H1 (cell line): ENCODE measurements around the gene KLHL35. TPM values are rescaled to one million over a fixed set of nuclear protein-coding genes. Genes with fewer than 3 reads are reported as not detected.

Source experiments
- CTCF ChIA-PET: fragments of 300-600 bp; sonication (Branson Sonifier 250); formaldehyde crosslinking; loops from one replicate; lab custom pipeline; 2021; ENCODE audit not compliant: partially characterized antibody; lab: Charles Lee
- POLR2A ChIA-PET: fragments of 300-600 bp; sonication (Branson Sonifier 250); formaldehyde crosslinking; loops from one replicate; lab custom pipeline; 2021; ENCODE audit warnings: inconsistent platforms; ENCODE audit not compliant: partially characterized antibody; lab: Charles Lee
- DNase-seq, 2 experiments: peaks; one replicate each; pipeline versions ENCODE4 v3.0.0 to v3.0.0-alpha.2; 2010 to 2022; ENCODE audit warnings: low spot score in 2 of 2, low read depth in 1 of 2, mixed read lengths in 1 of 2
- FAIRE-seq: peaks from 2 replicates; lab custom pipeline; 2011; peaks lifted over from hg19 to GRCh38; lab: Jason Lieb, UNC
- H2AFZ ChIP-seq: 2 replicates; pipeline ENCODE4 v1.8.1; 2012; ENCODE audit warnings: low read length, inconsistent platforms
- H2AK5ac ChIP-seq: 2 replicates; pipeline ENCODE4 v1.6.1; 2013; ENCODE audit warnings: low read depth, low read length
- H2BK120ac ChIP-seq: replicated peaks from 2 replicates; pipeline ENCODE3; 2013; ENCODE audit warnings: low read depth, low read length, inconsistent platforms
- H2BK12ac ChIP-seq: 2 replicates; pipeline ENCODE4 v1.6.1; 2013; ENCODE audit warnings: low read depth, low read length
- H2BK15ac ChIP-seq: 2 replicates; pipeline ENCODE4 v1.6.1; 2013; ENCODE audit warnings: low read length
- H2BK20ac ChIP-seq: 2 replicates; pipeline ENCODE4 v1.6.1; 2013; ENCODE audit warnings: low read length
- H2BK5ac ChIP-seq: 2 replicates; pipeline ENCODE4 v1.6.1; 2013; ENCODE audit warnings: low read depth, low read length
- H3K14ac ChIP-seq: 2 replicates; pipeline ENCODE4 v1.6.1; 2013; ENCODE audit warnings: inconsistent platforms; ENCODE audit not compliant: insufficient read length
- H3K18ac ChIP-seq: 2 replicates; pipeline ENCODE4 v1.6.1; 2013; ENCODE audit warnings: low read length; ENCODE audit errors: extremely low read depth
- H3K23ac ChIP-seq: 2 replicates; pipeline ENCODE4 v1.6.1; 2013; ENCODE audit warnings: inconsistent platforms; ENCODE audit not compliant: insufficient read length
- H3K23me2 ChIP-seq: 2 replicates; pipeline ENCODE4 v1.6.1; 2013; ENCODE audit warnings: low read depth, low read length
- H3K27ac ChIP-seq: 2 replicates; pipeline ENCODE4 v1.6.1; 2011; ENCODE audit warnings: low read depth, low read length, inconsistent platforms
- H3K27me3 ChIP-seq, 4 experiments: replicated peaks in 1 of 4; 1 replicate in 1 of 4; 2 replicates in 3 of 4; pipeline versions ENCODE4 v1.6.1 to v1.8.1; 2011 to 2013; ENCODE audit warnings: low read length in 3 of 4, mild to moderate bottlenecking in 3 of 4, inconsistent platforms in 2 of 4, mixed read lengths in 2 of 4, moderate library complexity in 1 of 4; ENCODE audit not compliant: control insufficient read depth in 3 of 4, insufficient read depth in 3 of 4; ENCODE audit errors: extremely low read depth in 1 of 4
- H3K36me3 ChIP-seq, 4 experiments: 2 replicates each; pipeline versions ENCODE4 v1.6.1 to v1.8.1; 2011 to 2013; ENCODE audit warnings: mild to moderate bottlenecking in 4 of 4, low read length in 3 of 4, moderate library complexity in 2 of 4, control low read depth in 1 of 4, inconsistent platforms in 1 of 4; ENCODE audit not compliant: insufficient read depth in 4 of 4, control insufficient read depth in 2 of 4
- H3K4ac ChIP-seq: replicated peaks from 2 replicates; pipeline ENCODE3; 2013; ENCODE audit warnings: low read length, low read depth, mixed read lengths, inconsistent platforms; ENCODE audit not compliant: insufficient read length
- H3K4me1 ChIP-seq, 4 experiments: replicated peaks in 1 of 4; 1 replicate in 1 of 4; 2 replicates in 3 of 4; pipeline versions ENCODE4 v1.6.1 to v1.8.1; 2011 to 2013; ENCODE audit warnings: low read length in 3 of 4, inconsistent platforms in 2 of 4, mixed read lengths in 1 of 4; ENCODE audit not compliant: insufficient read depth in 4 of 4, control insufficient read depth in 3 of 4
- H3K4me2 ChIP-seq, 2 experiments: 2 replicates each; pipeline versions ENCODE4 v1.6.1 to v1.8.1; 2011 to 2013; ENCODE audit warnings: low read depth in 2 of 2, low read length in 2 of 2, control low read depth in 1 of 2, inconsistent platforms in 1 of 2, mild to moderate bottlenecking in 1 of 2; ENCODE audit not compliant: insufficient read depth in 1 of 2
- H3K4me3 ChIP-seq, 4 experiments: fragments of 200-600, 300-600 bp in 1 of 4; sonication (generic), shearing (Covaris generic), sonication (Bioruptor Twin) in 1 of 4; 2 replicates each; pipeline versions ENCODE4 v1.5.1 to v1.8.1; 2011 to 2016; ENCODE audit warnings: low read length in 4 of 4, low read depth in 3 of 4, control low read depth in 2 of 4, inconsistent platforms in 2 of 4, mild to moderate bottlenecking in 2 of 4, mixed read lengths in 1 of 4, moderate library complexity in 1 of 4; ENCODE audit not compliant: insufficient read depth in 2 of 4; ENCODE audit errors: extremely low read depth in 1 of 4
- H3K56ac ChIP-seq: replicated peaks from 2 replicates; pipeline ENCODE3; 2013; ENCODE audit warnings: low read depth, mild to moderate bottlenecking, mixed read lengths, low read length, inconsistent platforms; ENCODE audit not compliant: insufficient read length
- H3K79me1 ChIP-seq: 2 replicates; pipeline ENCODE4 v1.6.1; 2013; ENCODE audit warnings: low read depth, low read length, control low read depth
- H3K79me2 ChIP-seq, 2 experiments: 2 replicates each; pipeline versions ENCODE4 v1.6.1 to v1.8.1; 2012 to 2013; ENCODE audit warnings: low read length in 2 of 2, mild to moderate bottlenecking in 2 of 2, inconsistent platforms in 1 of 2; ENCODE audit not compliant: insufficient read depth in 2 of 2, control insufficient read depth in 1 of 2
- H3K9ac ChIP-seq, 4 experiments: replicated peaks in 1 of 4; 1 replicate in 1 of 4; 2 replicates in 3 of 4; pipeline versions ENCODE4 v1.6.1 to v1.8.1; 2011 to 2013; ENCODE audit warnings: low read depth in 3 of 4, low read length in 3 of 4, control low read depth in 2 of 4, mild to moderate bottlenecking in 2 of 4, moderate library complexity in 2 of 4, inconsistent platforms in 1 of 4; ENCODE audit errors: extremely low read depth in 1 of 4
- H3K9me3 ChIP-seq, 2 experiments: 2 replicates each; pipeline versions ENCODE4 v1.6.1 to v1.8.1; 2012 to 2013; ENCODE audit warnings: mild to moderate bottlenecking in 2 of 2, moderate library complexity in 2 of 2, control low read depth in 1 of 2, inconsistent platforms in 1 of 2, low read depth in 1 of 2, low read length in 1 of 2, mixed read lengths in 1 of 2; ENCODE audit not compliant: insufficient read depth in 2 of 2
- H4K20me1 ChIP-seq, 2 experiments: replicated peaks in 1 of 2; 2 replicates each; pipeline versions ENCODE3 to v1.8.1; 2011 to 2013; ENCODE audit warnings: inconsistent platforms in 2 of 2, low read length in 2 of 2, mild to moderate bottlenecking in 1 of 2; ENCODE audit not compliant: insufficient read depth in 2 of 2, control insufficient read depth in 1 of 2
- H4K5ac ChIP-seq: 2 replicates; pipeline ENCODE4 v1.6.1; 2013; ENCODE audit warnings: low read length, low read depth, mixed read lengths, inconsistent platforms; ENCODE audit not compliant: insufficient read length
- H4K8ac ChIP-seq: 2 replicates; pipeline ENCODE4 v1.8.0; 2013; ENCODE audit warnings: mild to moderate bottlenecking, moderate library complexity, low read length, inconsistent platforms; ENCODE audit not compliant: insufficient read depth; ENCODE audit errors: extremely low read depth
- H4K91ac ChIP-seq: replicated peaks from 2 replicates; pipeline ENCODE3; 2013; ENCODE audit warnings: low read length, mixed read lengths, inconsistent platforms; ENCODE audit not compliant: insufficient read length
- CHD1 ChIP-seq: IDR thresholded peaks from 2 replicates; pipeline ENCODE4 v1.6.1; 2012; ENCODE audit warnings: low read depth, low read length, improper control_type of control experiment
- CREB1 ChIP-seq: IDR thresholded peaks from 2 replicates; pipeline ENCODE4 v1.6.1; 2012; ENCODE audit warnings: inconsistent platforms
- CTBP2 ChIP-seq: IDR thresholded peaks from 2 replicates; pipeline ENCODE4 v1.7.0; 2011; ENCODE audit warnings: borderline replicate concordance, mild to moderate bottlenecking, moderate library complexity, mixed read lengths, low read length; ENCODE audit not compliant: insufficient read depth, insufficient read length
- EP300 ChIP-seq, 2 experiments: IDR thresholded peaks; 1 replicate in 1 of 2; 2 replicates in 1 of 2; pipeline ENCODE4 v1.6.1; 2011 to 2012; ENCODE audit warnings: low read depth in 2 of 2, low read length in 2 of 2, mild to moderate bottlenecking in 2 of 2, borderline replicate concordance in 1 of 2, inconsistent platforms in 1 of 2, moderate library complexity in 1 of 2
- JUND ChIP-seq: IDR thresholded peaks from 2 replicates; pipeline ENCODE4 v1.6.1; 2011; ENCODE audit warnings: mild to moderate bottlenecking, improper control_type of control experiment, low read length
- MAFK ChIP-seq: IDR thresholded peaks from 2 replicates; pipeline ENCODE4 v1.6.1; 2012; ENCODE audit warnings: low read depth, mild to moderate bottlenecking, improper control_type of control experiment, low read length
- POLR2A ChIP-seq, 2 experiments: IDR thresholded peaks; 1 replicate in 1 of 2; 2 replicates in 1 of 2; pipeline ENCODE4 v1.6.1; 2011; ENCODE audit warnings: low read depth in 2 of 2, low read length in 2 of 2, mild to moderate bottlenecking in 2 of 2; ENCODE audit errors: control extremely low read depth in 1 of 2
- POLR2AphosphoS5 ChIP-seq: IDR thresholded peaks from 2 replicates; pipeline ENCODE4 v1.6.1; 2011; ENCODE audit warnings: low read depth, low read length
- RNF2 ChIP-seq: fragments of 200-900, 300-1000 bp; sonication (generic); IDR thresholded peaks from 2 replicates; pipeline ENCODE4 v1.7.1; 2016; ENCODE audit warnings: borderline replicate concordance, low read depth, mild to moderate bottlenecking, antibody characterized with exemption, low read length; ENCODE audit not compliant: poor library complexity, severe bottlenecking; ENCODE audit errors: missing control alignments
- RXRA ChIP-seq: IDR thresholded peaks from 2 replicates; pipeline ENCODE4 v1.6.1; 2011; ENCODE audit warnings: low read depth, mild to moderate bottlenecking, low read length, moderate library complexity; ENCODE audit not compliant: insufficient read depth
- SIRT6 ChIP-seq: IDR thresholded peaks from one replicate; pipeline ENCODE4 v1.7.1; 2012; ENCODE audit warnings: low read length, inconsistent platforms
- TCF12 ChIP-seq: IDR thresholded peaks from 2 replicates; pipeline ENCODE4 v1.6.1; 2011; ENCODE audit warnings: low read depth, mild to moderate bottlenecking, low read length
- ZNF274 ChIP-seq: IDR thresholded peaks from 2 replicates; pipeline ENCODE4 v1.7.0; 2012; ENCODE audit warnings: low read length, borderline replicate concordance; ENCODE audit errors: extremely low read depth
- WGBS, 2 experiments: shearing (Covaris generic) in 1 of 2; methylation state at CpG; one replicate each; pipeline versions ENCODE4 v1.1.6 to v1.1.7; 2013 to 2015; ENCODE audit warnings: low lambda C conversion rate in 2 of 2, mixed read lengths in 2 of 2, inconsistent platforms in 1 of 2, low coverage in 1 of 2, missing lambda C conversion rate in 1 of 2; ENCODE audit not compliant: insufficient replicate concordance in 2 of 2, insufficient coverage in 1 of 2, insufficient read length in 1 of 2; ENCODE audit errors: extremely low coverage in 1 of 2, missing lambda C conversion rate in 1 of 2; 5-methylcytosine and 5-hydroxymethylcytosine counted together
- polyA plus RNA-seq, 7 experiments: library from polyadenylated mRNA; depleted of rRNA in 3 of 7; stranded (reverse) in 5 of 7; unstranded in 2 of 7; fragments of >200 nt in 5 of 7; fragments of 200-250 nt in 2 of 7; gene quantifications; 1 replicate in 5 of 7; 2 replicates in 1 of 7; 4 replicates in 1 of 7; pipeline versions ENCODE4 v1.2.1 to v1.2.3, GENCODE V29; 2011 to 2013; ENCODE audit warnings: missing spikeins in 2 of 7, mixed read lengths in 2 of 7
- total RNA-seq: library from RNA; stranded (reverse); fragmentation: NEBNext Ultra II Directional; extraction: Animal tissue kit (Norgen Biotek cat#: 25700); gene quantifications from 2 replicates; pipeline ENCODE4 v1.2.1, GENCODE V29; 2021
- TF ChIP-seq, protein P1 (sequence below): IDR thresholded peaks from 2 replicates; pipeline ENCODE4 v1.6.1; 2011; ENCODE audit warnings: low read depth, mild to moderate bottlenecking, low read length; ENCODE audit not compliant: insufficient read depth

Gene KLHL35
- total and polyA plus RNA-seq, 2 of the 8 experiments (the other 6 are each of a cell fraction or from before 2014, with no cell fraction given): 0.35 to 0.41 TPM

DNA sequence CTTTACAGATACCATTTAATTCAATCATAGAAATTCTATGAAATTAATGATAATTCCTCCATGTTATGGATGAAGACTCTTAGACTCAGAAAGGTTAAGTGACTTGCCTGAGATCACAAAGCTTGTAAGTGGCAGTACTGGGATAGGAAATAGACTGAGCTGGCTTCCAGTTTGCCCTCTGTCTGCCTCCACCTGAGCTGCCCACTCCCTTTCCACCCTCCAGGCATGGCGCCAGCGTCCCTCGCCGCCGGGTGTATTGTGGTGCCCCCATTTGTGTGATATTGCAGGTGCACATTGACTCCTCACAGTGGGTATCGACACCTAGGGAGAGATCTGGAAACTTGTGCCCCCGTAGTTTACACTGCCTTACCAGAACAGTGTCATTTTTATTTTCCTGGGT, 43.1 kb downstream of the KLHL35 start:
- H2BK5ac ChIP-seq: no peak overlapping the region
- 93% methylated on average over 7 of the region's 7 CpGs; no CpG with 5 or more reads in 1 of the 2 experiments for WGBS, 2 experiments
- no peak overlapping the region for H2BK120ac ChIP-seq
- H3K23ac ChIP-seq: no peak overlapping the region
- no peak overlapping the region for H3K18ac ChIP-seq
- no peaks in the 10 kb centered on the region for H3K27me3 ChIP-seq
- no peak overlapping the region for H3K56ac ChIP-seq
- no peak overlapping the region for H2AFZ ChIP-seq
- no peak overlapping the region for H2BK15ac ChIP-seq
- H4K91ac ChIP-seq: no peak overlapping the region
- H3K27ac ChIP-seq: no peak overlapping the region
- no peaks in the 10 kb centered on the region for H4K20me1 ChIP-seq
- H3K4me3 ChIP-seq: no peak overlapping the region
- no peak overlapping the region for H2BK12ac ChIP-seq
- H3K23me2 ChIP-seq: no peaks in the 10 kb centered on the region
- H3K36me3 ChIP-seq: no peaks in the 10 kb centered on the region
- no peak for DNase-seq
- no peaks in the 10 kb centered on the region for H3K9me3 ChIP-seq
- H3K14ac ChIP-seq: no peak overlapping the region
- no peaks in the 10 kb centered on the region for H3K79me1 ChIP-seq
- CTCF ChIA-PET: interaction anchor here (1.2 to 16.6 kb wide), 25 partner anchors 8 to 249 kb away, joined by 3 to 327 read pairs (median 13); partner anchors contain the start of gene RPS3
- no peak overlapping the region for H3K9ac ChIP-seq
- H4K5ac ChIP-seq: no peak overlapping the region
- POLR2A ChIA-PET: interaction anchor here (1.4 to 20.0 kb wide), 2 partner anchors 9 to 13 kb away, joined by 5 to 269 read pairs; partner anchors contain the start of gene RPS3
- H2AK5ac ChIP-seq: 0 out of 2 replicates have a peak overlapping the region, but pooled peaks have one; percentile 53
- no peak overlapping the region for H3K4ac ChIP-seq
- FAIRE-seq: no peak
- no peaks in the 10 kb centered on the region for H3K79me2 ChIP-seq
- peaks cover 0 to 3% (median 0%) of the 10 kb centered on the region in 4 experiments; a peak in 3 of 7 replicates for H3K4me1 ChIP-seq
- no peak overlapping the region for H4K8ac ChIP-seq
- no peak overlapping the region for H2BK20ac ChIP-seq
- H3K4me2 ChIP-seq: no peak overlapping the region
- TF ChIP-seq ZNF274 (no peak), CHD1 (no peak), CTBP2 (no peak), RXRA (no peak), POLR2AphosphoS5 (no peak), RNF2 (no peak), POLR2A (IDR thresholded peaks at IDR 0.05; ENCODE audit: control extremely low read depth in 1 of 2, low read depth in 2 of 2, low read length in 2 of 2) (no peak), EP300 (IDR thresholded peaks at IDR 0.05; ENCODE audit: borderline replicate concordance in 1 of 2, low read depth in 2 of 2, low read length in 2 of 2) (no peak), MAFK (no peak), CREB1 (no peak), JUND (no peak), TCF12 (no peak), SIRT6 (no peak)
- TF ChIP-seq, protein P1, sequence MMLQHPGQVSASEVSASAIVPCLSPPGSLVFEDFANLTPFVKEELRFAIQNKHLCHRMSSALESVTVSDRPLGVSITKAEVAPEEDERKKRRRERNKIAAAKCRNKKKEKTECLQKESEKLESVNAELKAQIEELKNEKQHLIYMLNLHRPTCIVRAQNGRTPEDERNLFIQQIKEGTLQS: no peak
